GM18870 (cell line): ENCODE results near the gene NPAP1.
"Not testable (repeated sequence)": the region's sequence is repeated elsewhere in the genome, so short reads cannot be mapped to it uniquely, and the experiment has no call there.

Source experiments
- ATAC-seq: cut with Tn5 transposase; IDR thresholded peaks from one replicate; pipeline ENCODE4 v1.9.1; 2021; ENCODE audit warnings: moderate library complexity; ENCODE audit not compliant: unreplicated experiment

NPAP1 gene, protein sequence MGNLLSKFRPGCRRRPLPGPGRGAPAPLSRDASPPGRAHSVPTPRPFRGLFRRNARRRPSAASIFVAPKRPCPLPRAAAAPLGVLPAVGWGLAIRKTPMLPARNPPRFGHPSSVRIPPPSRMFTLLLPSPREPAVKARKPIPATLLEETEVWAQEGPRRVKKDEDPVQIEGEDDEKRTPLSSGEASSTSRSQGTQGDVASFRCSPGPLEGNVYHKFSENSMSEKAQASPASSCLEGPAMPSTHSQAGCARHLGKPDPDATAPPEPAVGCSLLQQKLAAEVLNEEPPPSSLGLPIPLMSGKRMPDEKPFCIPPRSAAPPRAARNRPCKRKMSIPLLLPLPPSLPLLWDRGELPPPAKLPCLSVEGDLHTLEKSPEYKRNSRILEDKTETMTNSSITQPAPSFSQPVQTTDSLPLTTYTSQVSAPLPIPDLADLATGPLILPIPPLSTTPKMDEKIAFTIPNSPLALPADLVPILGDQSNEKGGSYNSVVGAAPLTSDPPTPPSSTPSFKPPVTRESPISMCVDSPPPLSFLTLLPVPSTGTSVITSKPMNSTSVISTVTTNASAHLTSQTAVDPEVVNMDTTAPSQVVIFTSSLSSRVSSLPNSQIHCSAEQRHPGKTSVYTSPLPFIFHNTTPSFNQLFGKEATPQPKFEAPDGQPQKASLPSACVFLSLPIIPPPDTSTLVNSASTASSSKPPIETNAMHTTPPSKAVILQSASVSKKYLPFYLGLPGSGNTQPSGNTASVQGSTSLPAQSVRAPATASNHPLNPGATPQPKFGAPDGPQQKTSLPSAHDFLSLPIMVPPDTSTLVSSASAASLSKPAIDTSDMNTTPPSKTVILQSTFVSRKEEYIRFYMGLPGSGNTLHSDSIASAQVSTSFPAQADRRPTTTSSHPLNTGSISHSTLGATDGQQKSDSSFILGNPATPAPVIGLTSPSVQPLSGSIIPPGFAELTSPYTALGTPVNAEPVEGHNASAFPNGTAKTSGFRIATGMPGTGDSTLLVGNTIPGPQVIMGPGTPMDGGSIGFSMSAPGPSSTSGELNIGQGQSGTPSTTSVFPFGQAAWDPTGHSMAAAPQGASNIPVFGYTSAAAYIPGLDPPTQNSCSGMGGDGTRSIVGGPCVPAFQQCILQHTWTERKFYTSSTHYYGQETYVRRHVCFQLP

GRCh38 chr15:24675332-24676144 lies at the start of gene NPAP1:
Gene NPAP1 (plus strand): TSS chr15:24675775. CDS start chr15:24675868, 93 bp downstream.
- ATAC-seq = no peak

GRCh38 chr15:24627443-24627842 lies 48.1 kb upstream of the NPAP1 start:
- ATAC-seq = no peak

- ATAC-seq = no peak
Observed at GRCh38 chr15:24633082-24633481, 42.5 kb upstream of the NPAP1 start.

GRCh38 chr15:24639412-24639811 lies 36.2 kb upstream of the NPAP1 start:
- not testable (repeated sequence) for ATAC-seq

DNA sequence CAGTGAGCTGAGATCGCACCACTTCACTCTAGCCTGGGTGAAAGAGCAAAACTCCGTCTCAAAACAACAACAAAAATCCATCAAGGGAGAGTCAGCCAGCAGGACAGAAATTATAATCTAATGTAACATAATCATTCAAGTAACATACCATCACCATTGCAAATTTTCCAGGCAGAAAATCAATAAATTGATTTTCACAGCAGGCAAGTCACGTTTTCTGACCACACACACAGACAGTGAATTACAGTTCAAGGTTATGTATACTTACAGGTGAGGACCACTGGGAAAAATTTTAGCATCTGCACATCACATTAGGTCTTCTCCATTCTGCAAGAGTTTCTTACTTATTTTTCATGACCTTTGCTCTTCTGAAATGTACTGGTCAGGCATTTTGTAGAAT lies 29.9 kb upstream of the NPAP1 start:
- no peak for ATAC-seq

- no peak for ATAC-seq
Observed at GRCh38 chr15:24659622-24660021, 16.0 kb upstream of the NPAP1 start.

- no peak for ATAC-seq
Observed at GRCh38 chr15:24662991-24663390, 12.6 kb upstream of the NPAP1 start.

GRCh38 chr15:24676431-24676830 lies 856 bp downstream of the NPAP1 start:
- ATAC-seq = no peak

- ATAC-seq = no peak
Observed at GRCh38 chr15:24678485-24678884, 2.9 kb downstream of the NPAP1 start.

- no peak for ATAC-seq
Observed at GRCh38 chr15:24682002-24682401, 6.4 kb downstream of the NPAP1 start.

- ATAC-seq = not testable (repeated sequence)
Observed at GRCh38 chr15:24682905-24683304, 7.3 kb downstream of the NPAP1 start.

DNA sequence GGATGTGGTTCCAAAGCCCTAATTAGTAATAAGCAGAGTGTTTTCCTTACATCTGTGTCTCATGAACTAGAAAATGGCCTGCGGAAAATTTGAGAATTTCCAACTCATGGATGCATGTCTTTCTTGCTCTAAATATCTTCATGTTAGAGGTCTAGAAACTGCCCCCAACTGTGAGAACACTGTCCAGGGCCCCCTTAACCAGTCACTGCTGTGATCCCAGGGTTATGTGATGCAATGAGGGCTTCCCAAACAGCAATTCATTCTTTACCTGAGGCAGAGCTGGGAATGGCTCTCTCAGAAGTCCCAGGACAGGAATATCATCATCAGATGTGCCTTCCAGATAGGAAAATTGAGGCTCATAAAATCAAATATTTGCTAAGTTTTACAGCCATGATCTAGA lies 8.2 kb downstream of the NPAP1 start:
- no peak for ATAC-seq

- ATAC-seq = no peak
Observed at GRCh38 chr15:24684313-24684712, 8.7 kb downstream of the NPAP1 start.

- ATAC-seq = no peak
Observed at GRCh38 chr15:24696201-24696600, 20.6 kb downstream of the NPAP1 start.

GRCh38 chr15:24696842-24697241 lies 21.3 kb downstream of the NPAP1 start:
- ATAC-seq = no peak

DNA sequence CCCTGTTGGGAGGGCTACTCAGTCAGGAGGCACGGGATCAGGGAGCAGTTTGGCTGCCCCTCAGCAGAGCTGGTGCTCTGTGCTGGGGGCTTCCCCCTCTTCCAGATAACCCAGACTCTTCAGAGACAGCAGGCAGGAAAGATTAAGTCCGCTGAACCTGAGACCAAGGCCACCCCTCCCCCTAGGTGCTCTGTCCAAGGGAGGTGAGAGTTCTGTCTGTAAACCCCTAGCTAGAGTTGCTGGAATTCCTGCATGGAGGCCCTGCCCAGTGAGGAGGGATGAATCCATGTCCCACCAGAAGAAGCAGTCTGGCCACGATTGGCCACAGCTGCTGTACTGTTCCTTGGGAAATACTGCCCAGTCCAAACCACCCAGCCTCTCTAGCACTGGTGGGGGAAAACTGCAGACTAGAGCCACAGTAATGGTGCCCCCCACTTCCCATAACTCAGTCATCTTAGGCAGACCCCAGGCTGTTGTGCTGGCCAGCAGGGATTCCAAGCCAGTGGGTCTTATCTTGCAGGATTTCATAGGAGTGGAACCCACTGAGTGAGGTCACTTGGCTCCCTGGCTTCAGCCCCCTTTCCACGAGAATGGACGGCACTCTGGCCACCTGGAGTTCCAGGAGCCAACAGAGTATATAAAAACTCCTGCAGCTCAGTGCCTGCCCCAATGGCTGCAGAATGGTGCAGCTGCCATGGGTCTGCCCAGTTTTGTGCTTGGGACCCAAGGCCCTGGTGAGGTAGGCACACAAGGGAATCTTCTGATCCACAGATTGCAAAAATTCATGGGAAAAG lies 42.9 kb downstream of the NPAP1 start:
- ATAC-seq = no peak

GRCh38 chr15:24729760-24730159 lies 54.2 kb downstream of the NPAP1 start:
- no peak for ATAC-seq
